AG10803 (cell line): ENCODE measurements around the gene CCDC148.

ENCODE experiments used
- DNase-seq: peaks from one replicate; pipeline ENCODE4 v3.0.0; 2010; ENCODE audit warnings: low read depth
- H3K4me3 ChIP-seq: 2 replicates; pipeline ENCODE4 v1.5.1; 2011; ENCODE audit warnings: mild to moderate bottlenecking, low read length, control low read depth
- TF ChIP-seq, protein P1 (sequence below): conservative IDR thresholded peaks from 2 replicates; pipeline ENCODE4 v1.5.1; 2011; ENCODE audit warnings: mild to moderate bottlenecking, low read length, control low read depth, inconsistent platforms

Gene CCDC148

GRCh38 chr2:158291544-158292180 is 164.9 kb downstream of the CCDC148 start:
- H3K4me3 ChIP-seq, result no peak overlapping the region
- TF ChIP-seq, protein P1, sequence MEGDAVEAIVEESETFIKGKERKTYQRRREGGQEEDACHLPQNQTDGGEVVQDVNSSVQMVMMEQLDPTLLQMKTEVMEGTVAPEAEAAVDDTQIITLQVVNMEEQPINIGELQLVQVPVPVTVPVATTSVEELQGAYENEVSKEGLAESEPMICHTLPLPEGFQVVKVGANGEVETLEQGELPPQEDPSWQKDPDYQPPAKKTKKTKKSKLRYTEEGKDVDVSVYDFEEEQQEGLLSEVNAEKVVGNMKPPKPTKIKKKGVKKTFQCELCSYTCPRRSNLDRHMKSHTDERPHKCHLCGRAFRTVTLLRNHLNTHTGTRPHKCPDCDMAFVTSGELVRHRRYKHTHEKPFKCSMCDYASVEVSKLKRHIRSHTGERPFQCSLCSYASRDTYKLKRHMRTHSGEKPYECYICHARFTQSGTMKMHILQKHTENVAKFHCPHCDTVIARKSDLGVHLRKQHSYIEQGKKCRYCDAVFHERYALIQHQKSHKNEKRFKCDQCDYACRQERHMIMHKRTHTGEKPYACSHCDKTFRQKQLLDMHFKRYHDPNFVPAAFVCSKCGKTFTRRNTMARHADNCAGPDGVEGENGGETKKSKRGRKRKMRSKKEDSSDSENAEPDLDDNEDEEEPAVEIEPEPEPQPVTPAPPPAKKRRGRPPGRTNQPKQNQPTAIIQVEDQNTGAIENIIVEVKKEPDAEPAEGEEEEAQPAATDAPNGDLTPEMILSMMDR, result no peak
- DNase-seq, result peak; percentile 56

DNA sequence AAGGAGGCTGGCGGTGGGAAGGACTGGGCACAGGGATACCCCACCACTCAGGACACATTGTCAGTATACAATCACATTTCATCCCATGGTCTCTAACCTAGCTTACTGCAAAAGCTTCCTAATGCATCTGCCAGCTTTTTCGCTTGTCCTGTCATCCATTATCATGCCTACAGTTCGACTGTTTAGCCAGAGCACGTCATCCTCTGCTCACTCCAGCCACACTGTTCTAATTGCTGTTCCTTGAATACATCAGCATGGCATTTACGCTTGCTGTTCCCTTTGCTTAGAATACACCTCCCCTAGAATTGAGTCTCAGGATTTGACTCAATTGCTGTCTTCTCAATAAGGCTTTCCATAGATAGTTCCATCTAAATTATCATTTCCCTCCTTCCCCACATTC is 166.3 kb downstream of the CCDC148 start:
- TF ChIP-seq, protein P1, result no peak
- no peak overlapping the region for H3K4me3 ChIP-seq
- no peak for DNase-seq

DNA sequence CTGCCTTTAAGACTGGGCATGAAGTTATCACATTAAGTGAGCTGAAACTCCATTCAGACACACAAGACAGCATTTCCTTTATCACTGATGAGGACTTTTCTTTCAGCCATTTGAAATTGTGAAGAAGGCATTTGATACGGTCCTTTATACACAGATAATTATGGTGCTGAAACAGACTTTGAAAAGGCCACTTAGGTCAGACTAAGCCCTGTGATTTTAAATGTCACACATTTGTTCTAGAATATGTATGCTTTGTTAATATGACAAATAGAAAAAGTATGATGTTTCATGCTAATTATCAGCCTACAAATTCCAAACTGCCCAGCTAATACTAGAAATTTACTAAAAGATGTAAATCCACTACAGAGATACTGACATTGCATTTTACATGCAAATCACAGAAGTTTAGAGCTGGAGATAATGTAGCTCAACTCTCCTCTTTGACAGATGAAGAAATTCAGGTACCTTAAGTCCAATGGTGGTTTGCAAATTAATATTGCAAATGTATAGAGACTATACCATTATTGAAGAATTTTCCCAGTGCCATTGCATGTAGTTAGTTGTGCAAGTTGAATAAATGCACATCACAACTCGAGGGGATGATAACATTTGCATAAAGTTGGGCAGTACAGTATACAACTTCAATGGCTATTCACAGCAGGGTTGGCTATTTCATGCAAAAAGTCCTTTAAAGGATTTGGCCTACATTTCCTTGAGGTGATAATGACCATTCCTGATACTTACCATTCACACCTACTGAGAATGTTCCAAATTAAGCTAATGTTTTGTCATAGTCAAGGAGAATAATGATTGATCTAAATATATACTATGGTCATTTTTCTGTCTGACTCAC is 179.7 kb downstream of the CCDC148 start:
- TF ChIP-seq, protein P1, result no peak
- H3K4me3 ChIP-seq, result no peak overlapping the region
- DNase-seq, result no peak

DNA sequence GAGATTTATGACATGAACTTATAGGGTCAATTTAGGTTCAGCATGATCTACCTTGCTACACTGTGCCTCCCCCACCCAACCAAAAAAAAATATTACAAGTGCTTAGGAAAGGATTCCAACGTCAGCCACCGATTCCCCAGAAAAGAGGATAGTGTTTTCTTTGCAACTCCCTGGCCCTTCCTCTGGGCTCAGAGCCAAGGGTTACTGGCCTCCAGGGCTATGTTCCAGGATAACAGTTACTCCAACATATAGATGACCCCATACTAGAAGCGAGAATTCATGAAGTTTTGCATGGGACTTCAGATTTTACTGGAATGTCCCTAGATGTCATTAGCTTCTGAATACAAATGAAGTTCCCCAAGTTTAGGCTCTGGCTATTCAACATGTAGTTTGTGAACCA is 182.8 kb downstream of the CCDC148 start:
- H3K4me3 ChIP-seq, result no peak overlapping the region
- TF ChIP-seq, protein P1, result no peak
- DNase-seq, result no peak

- TF ChIP-seq, protein P1, result no peak
- DNase-seq, result no peak
- no peak overlapping the region for H3K4me3 ChIP-seq
These were observed 186.0 kb downstream of the CCDC148 start for GRCh38 chr2:158270536-158270935.

DNA sequence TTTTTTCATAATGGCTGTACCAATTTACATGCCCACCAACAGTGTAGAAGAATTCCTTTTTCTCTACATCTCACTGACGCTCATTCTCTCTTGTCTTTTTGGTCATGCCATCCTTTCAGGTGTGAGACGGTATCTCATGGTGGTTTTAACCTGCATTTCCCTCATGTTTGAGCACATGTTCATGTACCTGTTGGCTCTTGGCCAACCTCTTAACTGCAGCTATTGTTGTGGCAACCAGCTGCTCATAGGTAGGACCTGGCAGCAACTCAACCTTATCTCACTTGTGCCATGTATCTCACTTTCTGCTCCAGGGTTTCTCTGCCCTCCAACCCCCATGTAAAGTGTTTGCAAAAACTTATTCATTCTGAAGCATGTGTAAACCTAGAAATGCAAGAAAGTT is 187.4 kb downstream of the CCDC148 start:
- DNase-seq, result no peak
- TF ChIP-seq, protein P1, result no peak
- no peak overlapping the region for H3K4me3 ChIP-seq

DNA sequence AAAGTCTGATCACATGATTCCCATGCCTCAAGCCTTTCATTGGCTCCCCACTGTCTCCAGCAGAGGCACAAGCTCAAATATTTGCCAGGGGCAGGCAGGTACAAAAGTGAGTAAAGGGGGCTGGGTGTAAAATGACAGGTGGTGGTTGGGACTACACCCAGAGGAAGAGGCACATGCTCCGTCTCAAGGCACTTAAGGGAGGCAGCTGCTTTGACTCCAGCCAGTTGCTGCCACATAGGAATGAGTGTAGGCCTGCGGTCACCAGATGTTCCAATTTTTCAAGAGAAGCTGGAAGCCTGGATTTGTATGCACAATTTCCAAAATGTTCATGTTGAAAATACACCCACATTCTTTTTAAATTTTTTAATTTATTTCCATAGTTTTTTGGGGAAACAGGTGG is 190.4 kb downstream of the CCDC148 start:
- no peak overlapping the region for H3K4me3 ChIP-seq
- TF ChIP-seq, protein P1, result no peak
- no peak for DNase-seq
